ENCODE measurements around the gene ALDH1A3. TPM values are rescaled to one million over a fixed set of nuclear protein-coding genes. Genes with fewer than 3 reads are reported as not detected.

The ALDH1A3 gene
- total and polyA plus RNA-seq, 2 experiments from 2014 or later = 4.0 to 19.8 TPM

- TF ChIP-seq REST (IDR thresholded peaks at IDR 0.05; ENCODE audit: unreplicated experiment) (no peak), JUNB (IDR thresholded peaks at IDR 0.05; ENCODE audit: unreplicated experiment) (no peak), ZNF114 (CRISPR knock-in tag; IDR thresholded peaks at IDR 0.05) (no peak), POLR2AphosphoS5 (IDR thresholded peaks at IDR 0.05; ENCODE audit: low read depth) (no peak), CTCF (conservative IDR thresholded peaks at IDR 0.05; ENCODE audit: low read depth in 2 of 2) (no peak), ZNF331 (CRISPR knock-in tag; IDR thresholded peaks at IDR 0.05; ENCODE audit: low read depth) (no peak), NANOG (IDR thresholded peaks at IDR 0.05; ENCODE audit: borderline replicate concordance) (no peak), EZH2phosphoT487 (IDR thresholded peaks at IDR 0.05; ENCODE audit: unreplicated experiment) (no peak)
Observed at GRCh38 chr15:100834731-100835130, 44.9 kb upstream of the ALDH1A3 start (continued).

- no peak for DNase-seq (ENCODE audit: low spot score)
- no peaks in the 10 kb centered on the region; the same call in 1 of the 2 replicates for H3K36me3 ChIP-seq (ENCODE audit: insufficient read depth)
- H4K20me1 ChIP-seq (replicated peaks; ENCODE audit: insufficient read depth) = no peaks in the 10 kb centered on the region
- Mint-ChIP-seq H3K27me3 (ENCODE audit: insufficient read depth, low read depth, poor library complexity) (peaks cover 2% of the 10 kb centered on the region), H3K4me1 (no peaks in the 10 kb centered on the region), H3K27ac (no peak overlapping the region), H3K36me3 (ENCODE audit: low read depth) (no peaks in the 10 kb centered on the region), H3K4me3 (no peak overlapping the region), H3K9me3 (no peaks in the 10 kb centered on the region; the same call in 2 of the 3 replicates)
- H3K27ac ChIP-seq (ENCODE audit: low read depth) = no peak overlapping the region
- no peaks in the 10 kb centered on the region for H3K4me1 ChIP-seq (ENCODE audit: insufficient read depth)
- no peak overlapping the region for H3K4me2 ChIP-seq
- no peak overlapping the region for H2AFZ ChIP-seq
- no peaks in the 10 kb centered on the region for H3K79me2 ChIP-seq (replicated peaks; ENCODE audit: insufficient read depth)
- H3K27me3 ChIP-seq (ENCODE audit: insufficient read depth) = no peaks in the 10 kb centered on the region
- H3K9me2 ChIP-seq (ENCODE audit: insufficient read depth) = no peaks in the 10 kb centered on the region
- H3K4me3 ChIP-seq = no peak overlapping the region
- ATAC-seq = no peak
- H3F3A ChIP-seq (replicated peaks; ENCODE audit: low read depth) = no peaks in the 10 kb centered on the region
- TF ChIP-seq CTCF (conservative IDR thresholded peaks at IDR 0.05; ENCODE audit: low read depth in 2 of 2) (no peak), NANOG (IDR thresholded peaks at IDR 0.05; ENCODE audit: borderline replicate concordance) (no peak), EZH2 (IDR thresholded peaks at IDR 0.05; ENCODE audit: low read depth, unreplicated experiment) (no peak), STAT1 (IDR thresholded peaks at IDR 0.05; ENCODE audit: unreplicated experiment) (no peak), ETS1 (IDR thresholded peaks at IDR 0.05) (no peak), CREB1 (CRISPR knock-in tag; IDR thresholded peaks at IDR 0.05; ENCODE audit: low read depth) (no peak), ZNF114 (CRISPR knock-in tag; IDR thresholded peaks at IDR 0.05) (no peak), POLR2AphosphoS5 (IDR thresholded peaks at IDR 0.05; ENCODE audit: low read depth) (no peak), REST (IDR thresholded peaks at IDR 0.05; ENCODE audit: unreplicated experiment) (no peak), EZH2phosphoT487 (IDR thresholded peaks at IDR 0.05; ENCODE audit: unreplicated experiment) (no peak)
Observed at GRCh38 chr15:100835636-100836035, 44.0 kb upstream of the ALDH1A3 start.
